Body of pancreas (tissue), 4 donors: ENCODE results near the gene STOX2.

Experiments
- POLR2A ChIP-seq, 3 donors: fragments of 450-650 bp; IDR thresholded peaks; one replicate each; pipeline ENCODE4 v1.6.1; 2016; ENCODE audit warnings: antibody characterized with exemption in 3 of 3, mild to moderate bottlenecking in 2 of 3
- TF ChIP-seq, protein P1 (sequence below), 7 experiments: fragments of 450-650 bp in 4 of 7; fragments of 200-600 bp in 3 of 7; sonication (generic) in 3 of 7; IDR thresholded peaks; one replicate each; pipeline ENCODE4 v1.5.1; 2016 to 2019; ENCODE audit warnings: antibody characterized with exemption in 7 of 7

GRCh38 chr4:184030036-184030435 is 124.9 kb downstream of the STOX2 start:
- TF ChIP-seq, protein P1, sequence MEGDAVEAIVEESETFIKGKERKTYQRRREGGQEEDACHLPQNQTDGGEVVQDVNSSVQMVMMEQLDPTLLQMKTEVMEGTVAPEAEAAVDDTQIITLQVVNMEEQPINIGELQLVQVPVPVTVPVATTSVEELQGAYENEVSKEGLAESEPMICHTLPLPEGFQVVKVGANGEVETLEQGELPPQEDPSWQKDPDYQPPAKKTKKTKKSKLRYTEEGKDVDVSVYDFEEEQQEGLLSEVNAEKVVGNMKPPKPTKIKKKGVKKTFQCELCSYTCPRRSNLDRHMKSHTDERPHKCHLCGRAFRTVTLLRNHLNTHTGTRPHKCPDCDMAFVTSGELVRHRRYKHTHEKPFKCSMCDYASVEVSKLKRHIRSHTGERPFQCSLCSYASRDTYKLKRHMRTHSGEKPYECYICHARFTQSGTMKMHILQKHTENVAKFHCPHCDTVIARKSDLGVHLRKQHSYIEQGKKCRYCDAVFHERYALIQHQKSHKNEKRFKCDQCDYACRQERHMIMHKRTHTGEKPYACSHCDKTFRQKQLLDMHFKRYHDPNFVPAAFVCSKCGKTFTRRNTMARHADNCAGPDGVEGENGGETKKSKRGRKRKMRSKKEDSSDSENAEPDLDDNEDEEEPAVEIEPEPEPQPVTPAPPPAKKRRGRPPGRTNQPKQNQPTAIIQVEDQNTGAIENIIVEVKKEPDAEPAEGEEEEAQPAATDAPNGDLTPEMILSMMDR (IDR thresholded peaks at IDR 0.05) = no peak
- TF ChIP-seq POLR2A (IDR thresholded peaks at IDR 0.05) = no peak
